Upper lobe of left lung (tissue), 6 donors: Measurements from ENCODE around the gene MSX2. TPM values are rescaled to one million over a fixed set of nuclear protein-coding genes. Genes with fewer than 3 reads are reported as not detected.

Experiments used
- ATAC-seq, 2 donors: fragments of 200-7000 bp; cut with Tn5 transposase; one replicate each; pipeline ENCODE4 v1.9.1; 2022; ENCODE audit warnings: mild to moderate bottlenecking in 2 of 2, moderate library complexity in 2 of 2; ENCODE audit not compliant: low FRiP score in 2 of 2
- DNase-seq, 2 donors: peaks; one replicate each; pipeline ENCODE4 v3.0.0-alpha.2; 2019 to 2020
- H3K27ac ChIP-seq, 4 donors: fragments of 200-600 bp; sonication (generic); one replicate each; pipeline ENCODE4 v1.5.1; 2016 to 2019
- H3K27me3 ChIP-seq, 4 donors: fragments of 200-600 bp; sonication (generic); one replicate each; pipeline ENCODE4 v1.5.1; 2017 to 2019
- H3K36me3 ChIP-seq, 4 donors: fragments of 200-600 bp; sonication (generic); one replicate each; pipeline ENCODE4 v1.5.1; 2016 to 2019
- H3K4me1 ChIP-seq, 4 donors: fragments of 200-600 bp; sonication (generic); one replicate each; pipeline ENCODE4 v1.5.1; 2018 to 2019
- H3K4me3 ChIP-seq, 4 donors: fragments of 200-600 bp; sonication (generic); one replicate each; pipeline ENCODE4 v1.5.1; 2017 to 2019; ENCODE audit warnings: mild to moderate bottlenecking in 2 of 4, moderate library complexity in 1 of 4
- H3K9me3 ChIP-seq, 4 donors: fragments of 200-600 bp; sonication (generic); one replicate each; pipeline ENCODE4 v1.5.1; 2018 to 2019
- CTCF ChIP-seq, 6 experiments: fragments of 450-650 bp in 4 of 6; fragments of 200-600 bp in 2 of 6; sonication (generic) in 2 of 6; IDR thresholded peaks; one replicate each; pipeline ENCODE4 v1.5.1; 2016 to 2019; ENCODE audit warnings: antibody characterized with exemption in 6 of 6
- EP300 ChIP-seq, 4 donors: sonication (generic); formaldehyde crosslinking; IDR thresholded peaks; one replicate each; pipeline ENCODE4 v1.5.1; 2017; ENCODE audit warnings: antibody characterized with exemption in 4 of 4, control low read depth in 2 of 4
- POLR2A ChIP-seq, 4 donors: fragments of 450-650 bp; IDR thresholded peaks; one replicate each; pipeline ENCODE4 v1.5.1; 2016 to 2017; ENCODE audit warnings: antibody characterized with exemption in 4 of 4, mild to moderate bottlenecking in 2 of 4
- POLR2AphosphoS5 ChIP-seq, 2 donors: sonication (generic); formaldehyde crosslinking; IDR thresholded peaks; one replicate each; pipeline ENCODE4 v1.5.1; 2017; ENCODE audit warnings: antibody characterized with exemption in 2 of 2
- WGBS, 2 donors: methylation state at CpG; one replicate each; pipeline ENCODE4 v1.1.5; 2017 to 2018; 5-methylcytosine and 5-hydroxymethylcytosine counted together
- total RNA-seq, 6 donors: library from RNA; depleted of rRNA in 4 of 6; stranded (reverse); fragments of >200 nt in 4 of 6; gene quantifications; one replicate each; pipeline versions ENCODE4 v1.1.0 to v1.2.1, GENCODE V29; 2016 to 2021
- donor health status: DM: no; HTN: no; CAD: no; lungs with moderate emphysema.
- donor health status: DM: no; HTN: yes; CAD: no; lungs with severe emphysema.

Gene MSX2
- total RNA-seq, 6 donors from 2014 or later, result 0.44 to 1.6 (median 1.5) TPM; not detected in 2

GRCh38 chr5:174723315-174723978, 935 bp upstream of the MSX2 start:
- no peaks in the 10 kb centered on the region for H3K36me3 ChIP-seq
- WGBS, 2 donors, result 8 to 10% methylated on average over 23 of the region's 23 CpGs
- no peak overlapping the region for H3K27ac ChIP-seq
- TF ChIP-seq CTCF (IDR thresholded peaks at IDR 0.05), result no peak
- no peak for TF ChIP-seq POLR2A (IDR thresholded peaks at IDR 0.05)
- no peak for TF ChIP-seq POLR2AphosphoS5 (IDR thresholded peaks at IDR 0.05)
- no peak for TF ChIP-seq EP300 (IDR thresholded peaks at IDR 0.05)
- peak overlapping the region in 3 of 4 donors; percentile 49 to 60 (median 59) for H3K4me3 ChIP-seq
- H3K9me3 ChIP-seq, result no peaks in the 10 kb centered on the region
- H3K27me3 ChIP-seq, result peaks cover 0 to 59% (median 28%) of the 10 kb centered on the region in 4 donors
- DNase-seq (no peak), ATAC-seq (no peak)
- peaks cover 5 to 32% (median 16%) of the 10 kb centered on the region in 4 donors for H3K4me1 ChIP-seq

- Histone ChIP-seq H3K4me3 (peak overlapping the region; percentile 14 to 60 (median 54)), H3K4me1 (peaks cover 5 to 32% (median 16%) of the 10 kb centered on the region in 4 donors), H3K27ac (no peak overlapping the region), H3K36me3 (no peaks in the 10 kb centered on the region), H3K27me3 (peaks cover 0 to 59% (median 28%) of the 10 kb centered on the region in 4 donors), H3K9me3 (no peaks in the 10 kb centered on the region)
- WGBS, 2 donors, result 1 to 2% methylated on average over 20 of the region's 20 CpGs
- TF ChIP-seq POLR2A (IDR thresholded peaks at IDR 0.05), result no peak
- no peak for TF ChIP-seq CTCF (IDR thresholded peaks at IDR 0.05)
- no peak for TF ChIP-seq POLR2AphosphoS5 (IDR thresholded peaks at IDR 0.05)
- no peak for TF ChIP-seq EP300 (IDR thresholded peaks at IDR 0.05)
- no peak for DNase-seq
- peak in 1 of 2 donors; percentile 13 for ATAC-seq
Measured at GRCh38 chr5:174723979-174724483, 351 bp upstream of the MSX2 start.

- Histone ChIP-seq H3K36me3 (no peaks in the 10 kb centered on the region), H3K9me3 (no peaks in the 10 kb centered on the region), H3K27me3 (peaks cover 0 to 51% (median 21%) of the 10 kb centered on the region in 4 donors), H3K27ac (no peak overlapping the region), H3K4me1 (peaks cover 5 to 30% (median 15%) of the 10 kb centered on the region in 4 donors), H3K4me3 (peak overlapping the region; percentile 41 to 60 (median 54))
- DNase-seq, result no peak
- ATAC-seq, result no peak
- 9 to 21% methylated on average over 14 to 30 of the region's 30 CpGs for WGBS, 2 donors
- TF ChIP-seq POLR2A (IDR thresholded peaks at IDR 0.05) (no peak), CTCF (IDR thresholded peaks at IDR 0.05) (no peak), EP300 (IDR thresholded peaks at IDR 0.05) (no peak), POLR2AphosphoS5 (IDR thresholded peaks at IDR 0.05) (no peak)
Measured at GRCh38 chr5:174725261-174725990, 1.0 kb downstream of the MSX2 start.

- Histone ChIP-seq H3K27ac (no peak overlapping the region), H3K27me3 (peaks cover 0 to 46% (median 18%) of the 10 kb centered on the region in 4 donors), H3K36me3 (no peaks in the 10 kb centered on the region), H3K4me1 (peaks cover 5 to 23% (median 10%) of the 10 kb centered on the region in 4 donors), H3K9me3 (no peaks in the 10 kb centered on the region), H3K4me3 (no peak overlapping the region)
- TF ChIP-seq POLR2A (IDR thresholded peaks at IDR 0.05) (no peak), CTCF (IDR thresholded peaks at IDR 0.05) (no peak), POLR2AphosphoS5 (IDR thresholded peaks at IDR 0.05) (no peak)
- 51 to 53% methylated on average over 10 to 11 of the region's 11 CpGs for WGBS, 2 donors
- DNase-seq (no peak), ATAC-seq (no peak)
Measured at GRCh38 chr5:174725991-174726601, 1.7 kb downstream of the MSX2 start.
